PC-9 (cell line): ENCODE results near the gene AQP1.

Experiments used
- CTCF ChIP-seq: fragments of 200-600 bp; sonication (generic); conservative IDR thresholded peaks from 2 replicates; pipeline ENCODE4 v1.6.1; 2017; ENCODE audit warnings: mixed run types, antibody characterized with exemption, mild to moderate bottlenecking, moderate library complexity
- EZH2 ChIP-seq: fragments of 200-600 bp; sonication (generic); IDR thresholded peaks from 2 replicates; pipeline ENCODE4 v1.8.0; 2017; ENCODE audit warnings: antibody characterized with exemption, low read depth

- TF ChIP-seq CTCF: no peak
- TF ChIP-seq EZH2: no peak
Observed at GRCh38 chr7:30925913-30926312, 14.3 kb downstream of the AQP1 start.
